ENCODE measurements around the gene DUSP6. TPM values are rescaled to one million over a fixed set of nuclear protein-coding genes. Genes with fewer than 3 reads are reported as not detected.

The DUSP6 gene, protein sequence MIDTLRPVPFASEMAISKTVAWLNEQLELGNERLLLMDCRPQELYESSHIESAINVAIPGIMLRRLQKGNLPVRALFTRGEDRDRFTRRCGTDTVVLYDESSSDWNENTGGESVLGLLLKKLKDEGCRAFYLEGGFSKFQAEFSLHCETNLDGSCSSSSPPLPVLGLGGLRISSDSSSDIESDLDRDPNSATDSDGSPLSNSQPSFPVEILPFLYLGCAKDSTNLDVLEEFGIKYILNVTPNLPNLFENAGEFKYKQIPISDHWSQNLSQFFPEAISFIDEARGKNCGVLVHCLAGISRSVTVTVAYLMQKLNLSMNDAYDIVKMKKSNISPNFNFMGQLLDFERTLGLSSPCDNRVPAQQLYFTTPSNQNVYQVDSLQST
- 152 and 179 TPM in 2 replicates for total RNA-seq (2021; fragmentation: NEBNext Ultra II Directional; extraction: Animal tissue kit (Norgen Biotek cat#: 25700))
- polyA plus RNA-seq (2011; rRNA removed) = 99.3 and 101 TPM in 2 replicates
- 57.6 TPM for polyA plus RNA-seq (2011; cell fraction: cytosol; rRNA removed)
- 123 TPM for polyA plus RNA-seq (2011; cell fraction: nucleus; rRNA removed)
- 77.6 to 104 TPM (median 87.6 TPM) in 4 replicates for polyA plus RNA-seq (2012, experiment 1 of 2)
- 27.9 TPM for polyA plus RNA-seq (2012, experiment 2 of 2)
- 87.7 TPM for polyA plus RNA-seq (2013, experiment 1 of 2)
- polyA plus RNA-seq (2013, experiment 2 of 2) = 97.5 TPM
- 148 and 173 TPM in 2 replicates for polyA minus RNA-seq (2011; rRNA and poly(A)+ RNA removed)
- polyA minus RNA-seq (2011; cell fraction: cytosol; rRNA and poly(A)+ RNA removed) = 65.2 TPM
- polyA minus RNA-seq (2011; cell fraction: nucleus; rRNA and poly(A)+ RNA removed) = 159 TPM
- long read RNA-seq, experiment 1, full-length matches to known transcripts = 52 of 82 reads
- long read RNA-seq, experiment 1, partial matches to known transcripts = 0 of 82 reads
- long read RNA-seq, experiment 1, other reads (novel, unspliced or antisense) = 30 of 82 reads
- long read RNA-seq, experiment 2, full-length matches to known transcripts = 26 of 45 reads
- long read RNA-seq, experiment 2, partial matches to known transcripts = 0 of 45 reads
- long read RNA-seq, experiment 2, other reads (novel, unspliced or antisense) = 19 of 45 reads

DNA sequence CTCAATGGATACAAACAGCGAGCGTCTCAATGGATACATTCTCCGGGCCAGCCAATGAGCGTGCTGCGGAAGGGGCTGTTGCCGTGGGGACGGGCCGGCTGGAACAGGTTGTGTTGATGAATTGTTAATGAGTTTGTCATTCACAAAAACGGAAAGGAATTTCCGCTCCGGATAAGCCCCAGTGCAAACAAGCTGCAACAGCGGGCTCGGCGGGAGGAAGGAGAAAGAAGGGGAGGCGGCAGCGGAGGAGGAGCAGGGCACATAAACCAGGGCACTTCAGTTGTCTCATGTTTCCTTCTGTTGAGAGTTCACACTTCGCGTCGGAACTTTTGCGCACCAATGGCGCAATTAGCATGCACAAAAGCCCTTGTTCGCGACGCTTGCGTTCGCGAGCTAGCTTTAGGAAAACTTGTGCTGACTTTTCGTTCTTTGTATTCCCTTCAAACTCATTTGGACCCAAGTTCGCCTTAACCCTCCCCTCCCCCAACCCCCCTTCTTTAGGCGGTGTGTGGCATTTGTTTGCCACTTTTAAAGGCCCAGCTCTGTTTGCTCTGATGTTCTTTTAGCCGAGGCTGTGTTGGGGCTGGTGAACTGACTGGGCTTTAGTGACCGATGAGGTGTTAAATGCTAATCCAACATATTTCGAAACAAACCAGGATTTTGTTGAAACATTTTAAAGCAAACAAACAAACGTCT, at the start of gene DUSP6:
TSS of gene DUSP6 (minus strand) at position 10 of the 696 bp plus-strand sequence. CDS start 462 bp downstream, outside the sequence.
- Histone ChIP-seq H3K4me1 (replicated peaks in 1 of 4; ENCODE audit: control insufficient read depth in 3 of 4, insufficient read depth in 4 of 4, low read length in 3 of 4) (peaks cover 19 to 27% (median 21%) of the 10 kb centered on the region in 4 experiments), H3K4me2 (ENCODE audit: insufficient read depth in 1 of 2, low read depth in 2 of 2, low read length in 2 of 2) (peak within 1 kb of the TSS; percentile 89 to 98), H3K79me2 (ENCODE audit: control insufficient read depth in 1 of 2, insufficient read depth in 2 of 2, low read length in 2 of 2) (peaks cover 0 to 41% of the 10 kb centered on the region in 2 experiments; a peak in 3 of 4 replicates), H3K4ac (replicated peaks; ENCODE audit: insufficient read length, low read depth, low read length) (peak within 1 kb of the TSS; percentile 89), H4K91ac (replicated peaks; ENCODE audit: insufficient read length, low read length) (peak within 1 kb of the TSS; percentile 84), H3K27me3 (replicated peaks in 1 of 4; ENCODE audit: control insufficient read depth in 3 of 4, extremely low read depth in 1 of 4, insufficient read depth in 3 of 4, low read length in 3 of 4) (peaks cover 8 to 54% (median 31%) of the 10 kb centered on the region in 4 experiments), H2AFZ (ENCODE audit: low read length) (no peak within 1 kb of the TSS), H2BK5ac (ENCODE audit: low read depth, low read length) (peak within 1 kb of the TSS; percentile 99), H4K8ac (ENCODE audit: extremely low read depth, insufficient read depth, low read length) (peak within 1 kb of the TSS; percentile 96), H3K14ac (ENCODE audit: insufficient read length) (no peak within 1 kb of the TSS), H2BK20ac (ENCODE audit: low read length) (peak within 1 kb of the TSS; percentile 82; the same call in 1 of the 2 replicates), H3K27ac (ENCODE audit: low read depth, low read length) (peak within 1 kb of the TSS; percentile 82), H3K36me3 (ENCODE audit: control insufficient read depth in 2 of 4, insufficient read depth in 4 of 4, low read length in 3 of 4) (peaks cover 0 to 14% (median 3%) of the 10 kb centered on the region in 4 experiments; a peak in 3 of 8 replicates), H3K9me3 (ENCODE audit: insufficient read depth in 2 of 2, low read depth in 1 of 2, low read length in 1 of 2) (no peaks in the 10 kb centered on the region), H4K5ac (ENCODE audit: insufficient read length, low read depth, low read length) (peak within 1 kb of the TSS; percentile 25), H2AK5ac (ENCODE audit: low read depth, low read length) (peak within 1 kb of the TSS; percentile 96), H2BK15ac (ENCODE audit: low read length) (peak within 1 kb of the TSS; percentile 97; the same call in 1 of the 2 replicates), H3K23ac (ENCODE audit: insufficient read length) (no peak within 1 kb of the TSS), H3K56ac (replicated peaks; ENCODE audit: insufficient read length, low read depth, low read length) (peak within 1 kb of the TSS; percentile 80), H3K23me2 (ENCODE audit: low read depth, low read length) (peaks cover 31% of the 10 kb centered on the region), H4K20me1 (replicated peaks in 1 of 2; ENCODE audit: control insufficient read depth in 1 of 2, insufficient read depth in 2 of 2, low read length in 2 of 2) (peaks cover 9 to 15% of the 10 kb centered on the region in 2 experiments), H3K18ac (ENCODE audit: extremely low read depth, low read length) (peak within 1 kb of the TSS; percentile 99), H3K9ac (replicated peaks in 1 of 4; ENCODE audit: extremely low read depth in 1 of 4, low read depth in 3 of 4, low read length in 3 of 4) (peak within 1 kb of the TSS; percentile 72 to 85 (median 74)), H2BK12ac (ENCODE audit: low read depth, low read length) (peak within 1 kb of the TSS; percentile 100), H3K4me3 (ENCODE audit: extremely low read depth in 1 of 4, insufficient read depth in 2 of 4, low read depth in 3 of 4, low read length in 4 of 4) (peak within 1 kb of the TSS; percentile 49 to 85 (median 83)), H3K79me1 (ENCODE audit: low read depth, low read length) (no peaks in the 10 kb centered on the region; the same call in 1 of the 2 replicates), H2BK120ac (replicated peaks; ENCODE audit: low read depth, low read length) (peak within 1 kb of the TSS; percentile 56)
- FAIRE-seq = peak; percentile 60
- peak; percentile 93 to 96 for DNase-seq (ENCODE audit: low read depth in 1 of 2, low spot score in 2 of 2)
- ChIA-PET CTCF (ENCODE audit: partially characterized antibody) (interaction anchor here (0.6 to 3.1 kb wide), 8 partner anchors 11 to 335 kb away, joined by 3 to 28 read pairs (median 4); no protein-coding TSS in a partner anchor), POLR2A (ENCODE audit: partially characterized antibody) (interaction anchor here (0.7 to 4.8 kb wide), 51 partner anchors 8 to 356 kb away, joined by 3 to 41 read pairs (median 4); partner anchors contain the start of gene ATP2B1)
- 1% methylated on average over 34 of the region's 34 CpGs; no CpG with 5 or more reads in 1 of the 2 experiments for WGBS, 2 experiments (ENCODE audit: extremely low coverage in 1 of 2, insufficient coverage in 1 of 2, insufficient read length in 1 of 2, insufficient replicate concordance in 2 of 2, low coverage in 1 of 2, low lambda C conversion rate in 2 of 2, missing lambda C conversion rate in 1 of 2)
- TF ChIP-seq MAFK (IDR thresholded peaks at IDR 0.05; ENCODE audit: low read depth, low read length) = no peak
- peak; percentile 90 to 92 for TF ChIP-seq POLR2A (IDR thresholded peaks at IDR 0.05; ENCODE audit: control extremely low read depth in 1 of 2, low read depth in 2 of 2, low read length in 2 of 2)
- TF ChIP-seq BCL11A (IDR thresholded peaks at IDR 0.05; ENCODE audit: low read depth in 2 of 2, low read length in 2 of 2) = no peak
- TF ChIP-seq JUN (IDR thresholded peaks at IDR 0.05; ENCODE audit: low read depth, low read length) = peak; percentile 66; the same call in 1 of the 2 replicates
- no peak for TF ChIP-seq CTBP2 (IDR thresholded peaks at IDR 0.05; ENCODE audit: borderline replicate concordance, insufficient read depth, insufficient read length, low read length)
- TF ChIP-seq CBX5 (IDR thresholded peaks at IDR 0.05; ENCODE audit: low read depth, low read length) = no peak
- TF ChIP-seq GTF2F1 (IDR thresholded peaks at IDR 0.05; ENCODE audit: borderline replicate concordance, low read depth, low read length) = no peak; the same call in 1 of the 2 replicates
